ENCODE results near the gene MYOZ1. TPM values are rescaled to one million over a fixed set of nuclear protein-coding genes. Genes with fewer than 3 reads are reported as not detected.

Gene MYOZ1
- total and polyA plus RNA-seq, 2 of the 8 experiments (the other 6 are each of a cell fraction or from before 2014, with no cell fraction given), result 2.6 to 3.3 TPM

DNA sequence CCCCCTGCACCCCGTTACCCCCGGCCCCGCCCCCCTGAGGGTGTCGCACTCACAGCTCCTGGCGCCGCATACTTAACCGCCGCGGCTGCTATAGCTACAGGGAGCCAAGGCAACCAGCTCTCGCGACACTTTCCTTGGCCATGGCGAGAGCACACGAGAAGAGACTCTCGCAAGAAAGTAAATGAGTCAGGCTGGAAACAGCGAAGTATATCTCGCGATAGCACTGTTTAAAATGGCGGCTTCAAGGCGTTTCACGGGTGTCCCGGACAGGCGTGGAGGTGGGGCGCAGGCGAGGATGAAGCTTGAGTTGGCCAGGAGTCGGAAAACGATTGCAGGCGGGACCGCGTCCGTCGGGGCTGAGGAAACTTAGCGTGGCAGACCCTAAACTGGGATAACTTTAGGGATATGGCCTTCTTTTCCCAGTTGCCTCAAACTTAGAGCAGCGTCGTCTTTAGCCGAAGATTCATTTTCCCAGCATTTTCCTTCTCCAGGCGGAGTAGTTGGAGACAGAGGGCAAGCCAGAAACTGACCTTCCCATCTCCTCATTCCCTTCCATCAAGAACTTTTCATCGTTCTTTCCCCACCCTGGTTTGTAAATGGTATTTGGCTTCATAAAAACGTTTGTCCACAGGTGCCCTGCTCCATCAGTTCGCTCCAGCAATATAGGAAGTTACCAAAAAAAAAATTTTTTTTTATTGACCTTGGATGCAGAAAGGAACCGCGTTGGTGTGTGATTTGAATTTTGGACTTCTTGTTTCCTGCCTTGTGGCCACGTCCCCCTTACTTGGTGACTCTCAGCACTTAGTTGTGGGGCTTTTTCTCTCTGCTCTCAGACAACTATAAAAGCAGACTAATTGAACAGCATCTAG lies 15.2 kb downstream of the MYOZ1 start (continued):
- no peak for TF ChIP-seq NRF1 (IDR thresholded peaks at IDR 0.05; ENCODE audit: low read depth, low read length)
- no peak for TF ChIP-seq CHD7 (IDR thresholded peaks at IDR 0.05; ENCODE audit: insufficient replicate concordance, low read length)
- no peak for TF ChIP-seq CEBPB (IDR thresholded peaks at IDR 0.05; ENCODE audit: low read depth, low read length)
- TF ChIP-seq TAF7 (optimal IDR thresholded peaks at IDR 0.05; ENCODE audit: borderline replicate concordance, low read depth, low read length), result peak; percentile 49
- TF ChIP-seq TCF12 (IDR thresholded peaks at IDR 0.05; ENCODE audit: low read depth, low read length), result no peak
- no peak for TF ChIP-seq SIX5 (IDR thresholded peaks at IDR 0.05; ENCODE audit: low read depth, low read length)
- no peak for TF ChIP-seq KDM1A (IDR thresholded peaks at IDR 0.05; ENCODE audit: borderline replicate concordance, low read length)
- no peak for TF ChIP-seq JUND (IDR thresholded peaks at IDR 0.05; ENCODE audit: low read length)
- peak; percentile 97 for TF ChIP-seq BACH1 (IDR thresholded peaks at IDR 0.05; ENCODE audit: low read length)
- no peak for TF ChIP-seq CTBP2 (IDR thresholded peaks at IDR 0.05; ENCODE audit: borderline replicate concordance, insufficient read depth, insufficient read length, low read length)
- no peak for TF ChIP-seq POU5F1 (IDR thresholded peaks at IDR 0.05; ENCODE audit: low read depth, low read length)
